GM13977 (cell line): Measurements from ENCODE around the gene TRAF3.

Experiments used
- DNase-seq: peaks from one replicate; pipeline ENCODE4 v3.0.0; 2012; ENCODE audit warnings: low spot score
- CTCF ChIP-seq: IDR thresholded peaks from 2 replicates; pipeline ENCODE4 v1.5.1; 2012; ENCODE audit warnings: mild to moderate bottlenecking, control low read depth; ENCODE audit not compliant: insufficient read depth; ENCODE audit errors: extremely low read depth, missing control alignments
- in situ Hi-C: fragments of 300-500 bp; cut with MboI; formaldehyde crosslinking; loops from one replicate; pipeline ENCODE4 v1.12.0; 2022; ENCODE audit warnings: low sequenced_read_pairs, low pct_unique_long_range_greater_than_20kb, mixed read lengths, inconsistent platforms; ENCODE audit not compliant: unreplicated experiment

Gene TRAF3

GRCh38 chr14:102939820-102940561 is 162.7 kb downstream of the TRAF3 start:
- no peak for DNase-seq
- TF ChIP-seq CTCF: no peak
- in situ Hi-C loops: no loop called here

- TF ChIP-seq CTCF: no peak
- in situ Hi-C loops: no loop called here
- no peak for DNase-seq
These were observed 163.6 kb downstream of the TRAF3 start for GRCh38 chr14:102940729-102941362.

- in situ Hi-C loops: no loop called here
- DNase-seq: no peak
- no peak for TF ChIP-seq CTCF
These were observed 164.3 kb downstream of the TRAF3 start for GRCh38 chr14:102941419-102942011.

- TF ChIP-seq CTCF: no peak
- no peak for DNase-seq
- in situ Hi-C loops: no loop called here
These were observed 164.8 kb downstream of the TRAF3 start for GRCh38 chr14:102942069-102942468.

GRCh38 chr14:102943454-102943853 is 166.2 kb downstream of the TRAF3 start:
- DNase-seq: no peak
- in situ Hi-C loops: no loop called here
- no peak for TF ChIP-seq CTCF

- no peak for TF ChIP-seq CTCF
These were observed 166.7 kb downstream of the TRAF3 start for GRCh38 chr14:102943979-102944378.

More at GRCh38 chr14:102943979-102944378, 166.7 kb downstream of the TRAF3 start:
- in situ Hi-C loops: no loop called here
- DNase-seq: no peak
